MM.1S (cell line): Measurements from ENCODE around the gene TANK.

Experiments used
- DNase-seq: peaks from one replicate; pipeline ENCODE4 v3.0.0-alpha.2; 2015
- H2AFZ ChIP-seq: fragments of 300-600 bp; sonication (generic); 2 replicates; pipeline ENCODE4 v1.6.0; 2016; ENCODE audit warnings: antibody characterized with exemption, low read length
- H3F3A ChIP-seq: fragments of 300-600 bp; sonication (generic); 2 replicates; pipeline ENCODE4 v1.6.1; 2016; ENCODE audit warnings: mild to moderate bottlenecking, antibody characterized with exemption, low read length, moderate library complexity, mixed read lengths; ENCODE audit not compliant: insufficient read depth
- H3K27ac ChIP-seq: fragments of 300-600 bp; sonication (generic); 2 replicates; pipeline ENCODE4 v1.5.1; 2016; ENCODE audit warnings: mild to moderate bottlenecking, low read length
- H3K27me3 ChIP-seq: fragments of 300-600 bp; sonication (generic); replicated peaks from 2 replicates; pipeline ENCODE4 v1.6.0; 2016; ENCODE audit warnings: low read length; ENCODE audit not compliant: insufficient read depth
- H3K36me3 ChIP-seq: fragments of 300-600 bp; sonication (generic); replicated peaks from 2 replicates; pipeline ENCODE4 v1.6.1; 2016; ENCODE audit warnings: mild to moderate bottlenecking, low read length, mixed read lengths; ENCODE audit not compliant: insufficient read depth
- H3K4me1 ChIP-seq: fragments of 300-600 bp; sonication (generic); 2 replicates; pipeline ENCODE4 v1.6.1; 2016; ENCODE audit warnings: low read length, mixed read lengths
- H3K4me2 ChIP-seq: fragments of 300-600 bp; sonication (generic); 2 replicates; pipeline ENCODE4 v1.6.0; 2016; ENCODE audit warnings: low read depth, low read length
- H3K4me3 ChIP-seq: fragments of 300-600 bp; sonication (generic); 2 replicates; pipeline ENCODE4 v1.5.1; 2016; ENCODE audit warnings: low read length, mixed read lengths
- H3K79me2 ChIP-seq: fragments of 300-600 bp; sonication (generic); 2 replicates; pipeline ENCODE4 v1.6.1; 2016; ENCODE audit warnings: mixed run types, low read length, mixed read lengths
- H3K9ac ChIP-seq: fragments of 300-600 bp; sonication (generic); 2 replicates; pipeline ENCODE4 v1.6.1; 2016; ENCODE audit warnings: low read length, mixed read lengths
- H3K9me2 ChIP-seq: fragments of 300-600 bp; sonication (generic); replicated peaks from 2 replicates; pipeline ENCODE4 v1.6.1; 2016; ENCODE audit warnings: mild to moderate bottlenecking, low read length, mixed read lengths; ENCODE audit not compliant: insufficient read depth
- H3K9me3 ChIP-seq: fragments of 300-600 bp; sonication (generic); replicated peaks from 2 replicates; pipeline ENCODE4 v1.6.1; 2016; ENCODE audit warnings: mild to moderate bottlenecking, low read length, mixed read lengths; ENCODE audit not compliant: insufficient read depth
- H4K20me1 ChIP-seq: fragments of 300-600 bp; sonication (generic); 2 replicates; pipeline ENCODE4 v1.6.1; 2016; ENCODE audit warnings: mild to moderate bottlenecking, low read length, moderate library complexity, mixed read lengths; ENCODE audit not compliant: insufficient read depth
- CTCF ChIP-seq: fragments of 300-600 bp; sonication (generic); IDR thresholded peaks from 2 replicates; pipeline ENCODE4 v1.5.1; 2016; ENCODE audit warnings: antibody characterized with exemption, low read length, mixed read lengths
- EZH2 ChIP-seq: fragments of 300-600 bp; sonication (generic); optimal IDR thresholded peaks from 2 replicates; pipeline ENCODE3; 2017; ENCODE audit warnings: low read depth, mild to moderate bottlenecking, antibody characterized with exemption, low read length, mixed read lengths
- EZH2phosphoT487 ChIP-seq: fragments of 300-600 bp; sonication (generic); IDR thresholded peaks from 2 replicates; pipeline ENCODE4 v1.6.1; 2018; ENCODE audit warnings: antibody characterized with exemption, low read length

TANK gene

GRCh38 chr2:161122772-161123530 is 37.3 kb upstream of the TANK start:
- Histone ChIP-seq H3K36me3 (no peaks in the 10 kb centered on the region), H3K27me3 (no peaks in the 10 kb centered on the region), H3K4me1 (peaks cover 9% of the 10 kb centered on the region; the same call in 1 of the 2 replicates), H3F3A (no peaks in the 10 kb centered on the region), H3K9ac (no peak overlapping the region), H3K79me2 (no peaks in the 10 kb centered on the region), H2AFZ (peak overlapping the region; percentile 36; the same call in 1 of the 2 replicates), H3K4me2 (peak overlapping the region; percentile 25; the same call in 1 of the 2 replicates), H3K9me2 (no peaks in the 10 kb centered on the region), H3K4me3 (no peak overlapping the region), H3K9me3 (no peaks in the 10 kb centered on the region), H3K27ac (no peak overlapping the region), H4K20me1 (no peaks in the 10 kb centered on the region)
- TF ChIP-seq EZH2 (no peak), CTCF (no peak), EZH2phosphoT487 (no peak)
- peak; percentile 29 for DNase-seq

DNA sequence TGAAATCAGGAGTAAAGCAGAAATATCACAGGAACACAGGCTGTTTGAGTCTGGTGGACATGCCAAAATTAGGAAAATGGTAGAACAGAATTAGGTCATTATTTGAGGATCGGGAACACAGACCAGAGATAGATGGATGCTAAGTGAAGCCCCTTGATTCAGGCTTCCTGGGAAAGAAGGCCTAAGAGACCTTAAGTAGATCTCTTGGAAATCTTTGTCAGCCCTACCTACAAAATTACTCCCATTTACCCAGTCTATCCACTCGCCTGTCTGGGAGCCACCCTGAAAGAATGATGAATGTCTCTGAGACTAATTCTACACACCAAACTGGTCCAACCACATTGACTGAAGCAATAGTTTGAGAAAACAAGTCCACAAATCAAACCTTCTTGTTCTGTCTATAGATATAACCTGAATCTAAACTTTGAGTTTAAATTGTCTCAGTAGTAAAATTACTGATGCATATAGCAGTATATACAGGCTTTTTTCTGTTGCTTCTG is 36.6 kb upstream of the TANK start:
- no peak overlapping the region; the same call in 1 of the 2 replicates for H3K4me2 ChIP-seq
- no peak for TF ChIP-seq CTCF
- no peak for TF ChIP-seq EZH2
- no peak for TF ChIP-seq EZH2phosphoT487
- no peaks in the 10 kb centered on the region for H3K27me3 ChIP-seq
- no peak for DNase-seq
- H2AFZ ChIP-seq: peak overlapping the region; percentile 36; the same call in 1 of the 2 replicates
- H3K36me3 ChIP-seq: no peaks in the 10 kb centered on the region
- no peak overlapping the region for H3K9ac ChIP-seq
- H3K27ac ChIP-seq: no peak overlapping the region
- peaks cover 9% of the 10 kb centered on the region; the same call in 1 of the 2 replicates for H3K4me1 ChIP-seq
- H4K20me1 ChIP-seq: no peaks in the 10 kb centered on the region
- H3K4me3 ChIP-seq: no peak overlapping the region
- H3F3A ChIP-seq: no peaks in the 10 kb centered on the region
- H3K79me2 ChIP-seq: no peaks in the 10 kb centered on the region
- H3K9me3 ChIP-seq: no peaks in the 10 kb centered on the region
- H3K9me2 ChIP-seq: no peaks in the 10 kb centered on the region

GRCh38 chr2:161124201-161124600 is 36.0 kb upstream of the TANK start:
- Histone ChIP-seq H3K4me3 (no peak overlapping the region), H3K9me2 (no peaks in the 10 kb centered on the region), H3K4me1 (peaks cover 9% of the 10 kb centered on the region; the same call in 1 of the 2 replicates), H2AFZ (no peak overlapping the region), H3K9ac (no peak overlapping the region), H3K9me3 (no peaks in the 10 kb centered on the region), H3K36me3 (no peaks in the 10 kb centered on the region), H3K79me2 (no peaks in the 10 kb centered on the region), H3K27me3 (no peaks in the 10 kb centered on the region), H3K27ac (no peak overlapping the region), H3K4me2 (no peak overlapping the region), H4K20me1 (no peaks in the 10 kb centered on the region), H3F3A (no peaks in the 10 kb centered on the region)
- DNase-seq: no peak
- TF ChIP-seq EZH2phosphoT487 (no peak), CTCF (no peak), EZH2 (no peak)
